Mucosa of rectum (tissue), 2 donors: ENCODE measurements around the gene PAEP.
"Not testable (repeated sequence)": the region's sequence is repeated elsewhere in the genome, so short reads cannot be mapped to it uniquely, and the experiment has no call there.

Experiments
- H3K27ac ChIP-seq, 2 donors: one replicate each; pipeline ENCODE4 v1.7.0; 2013; ENCODE audit warnings: inconsistent platforms in 2 of 2, low read depth in 2 of 2, low read length in 2 of 2
- H3K27me3 ChIP-seq, 2 donors: one replicate each; pipeline ENCODE4 v1.7.0; 2013; ENCODE audit warnings: low read length in 2 of 2; ENCODE audit not compliant: control insufficient read depth in 2 of 2, insufficient read depth in 2 of 2
- H3K36me3 ChIP-seq, 2 donors: one replicate each; pipeline ENCODE4 v1.7.0; 2013; ENCODE audit warnings: low read length in 2 of 2; ENCODE audit not compliant: control insufficient read depth in 2 of 2, insufficient read depth in 2 of 2
- H3K4me1 ChIP-seq, 2 donors: one replicate each; pipeline ENCODE4 v1.7.0; 2013; ENCODE audit warnings: low read length in 2 of 2, mild to moderate bottlenecking in 1 of 2; ENCODE audit not compliant: control insufficient read depth in 2 of 2, insufficient read depth in 2 of 2
- H3K4me3 ChIP-seq, 2 donors: one replicate each; pipeline ENCODE4 v1.7.0; 2013; ENCODE audit warnings: low read length in 2 of 2
- H3K9ac ChIP-seq, 2 donors: one replicate each; pipeline ENCODE4 v1.7.0; 2013; ENCODE audit warnings: low read length in 2 of 2, low read depth in 1 of 2, mild to moderate bottlenecking in 1 of 2
- H3K9me3 ChIP-seq, 2 donors: one replicate each; pipeline ENCODE4 v1.7.0; 2013; ENCODE audit warnings: low read length in 2 of 2; ENCODE audit not compliant: control insufficient read depth in 2 of 2
- donor health status: healthy.
- donor health status: Normal muscosa, but diverticular disease.

The PAEP gene

GRCh38 chr9:135526089-135526729 is 35.3 kb upstream of the PAEP start:
- Histone ChIP-seq H3K9ac (no peak overlapping the region), H3K36me3 (no peaks in the 10 kb centered on the region), H3K27ac (no peak overlapping the region), H3K4me1 (no peaks in the 10 kb centered on the region), H3K27me3 (peaks cover 0 to 3% of the 10 kb centered on the region in 2 donors), H3K4me3 (no peak overlapping the region), H3K9me3 (no peaks in the 10 kb centered on the region)

GRCh38 chr9:135526730-135527571 is 34.6 kb upstream of the PAEP start:
- no peak overlapping the region for H3K27ac ChIP-seq

DNA sequence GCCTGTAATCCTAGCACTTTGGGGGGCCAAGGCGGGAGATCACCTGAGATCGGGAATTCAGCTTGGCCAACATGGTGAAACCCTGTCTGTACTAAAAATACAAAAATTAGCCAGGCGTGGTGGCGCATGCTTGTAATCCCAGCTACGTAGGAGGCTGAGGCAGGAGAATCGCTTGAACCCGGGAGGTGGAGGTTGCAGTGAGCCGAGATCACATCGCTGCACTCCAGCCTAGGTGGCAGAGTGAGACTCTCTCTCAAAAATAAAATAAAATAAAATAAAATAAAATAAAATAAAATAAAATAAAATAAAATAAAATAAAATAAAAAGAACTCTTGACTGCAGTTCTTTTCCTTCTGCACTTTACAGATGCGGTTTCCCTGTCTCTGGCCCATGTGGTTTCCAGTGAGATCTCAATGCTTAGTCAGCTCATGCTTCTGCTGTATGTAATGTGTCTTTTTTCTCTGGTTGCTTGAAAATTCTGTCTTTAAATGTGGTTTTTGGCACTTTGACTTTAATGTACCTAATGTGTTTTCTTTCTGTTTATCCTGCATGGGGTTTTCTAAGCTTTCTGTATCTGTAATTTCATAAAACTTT is 32.6 kb upstream of the PAEP start:
- H3K9me3 ChIP-seq, H3K27me3 ChIP-seq, H3K36me3 ChIP-seq, H3K27ac ChIP-seq, H3K4me1 ChIP-seq, H3K4me3 ChIP-seq, H3K9ac ChIP-seq: not testable (repeated sequence)

More at GRCh38 chr9:135526730-135527571, 34.6 kb upstream of the PAEP start:
- no peaks in the 10 kb centered on the region for H3K36me3 ChIP-seq
- no peak overlapping the region for H3K4me3 ChIP-seq
- H3K9ac ChIP-seq = no peak overlapping the region
- H3K27me3 ChIP-seq = peaks cover 0 to 3% of the 10 kb centered on the region in 2 donors
- H3K4me1 ChIP-seq = no peaks in the 10 kb centered on the region
- H3K9me3 ChIP-seq = no peaks in the 10 kb centered on the region

DNA sequence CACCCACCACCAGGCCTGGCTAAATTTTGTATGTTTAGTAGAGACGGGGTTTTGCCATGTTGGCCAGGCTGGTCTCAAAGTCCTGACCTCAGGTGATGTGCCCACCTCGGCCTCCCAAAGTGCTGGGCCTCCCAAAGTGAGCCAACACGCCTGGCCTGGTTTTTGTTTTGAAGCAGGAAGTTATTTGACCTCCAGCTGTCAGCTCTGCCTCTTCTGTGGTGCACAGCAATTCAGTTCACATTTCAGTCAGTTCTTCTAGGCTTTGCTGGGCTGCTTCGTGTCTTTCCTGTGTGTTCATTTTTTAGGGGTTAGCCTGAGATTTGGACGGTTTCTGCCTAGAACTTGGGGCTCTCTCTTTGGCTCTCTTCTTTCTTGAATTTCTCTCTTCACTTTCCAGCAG is 31.4 kb upstream of the PAEP start:
- Histone ChIP-seq H3K9ac (no peak overlapping the region), H3K36me3 (no peaks in the 10 kb centered on the region), H3K4me1 (no peaks in the 10 kb centered on the region), H3K9me3 (no peaks in the 10 kb centered on the region), H3K4me3 (no peak overlapping the region), H3K27ac (no peak overlapping the region), H3K27me3 (peaks cover 3 to 5% of the 10 kb centered on the region in 2 donors)

GRCh38 chr9:135531096-135531495 is 30.5 kb upstream of the PAEP start:
- Histone ChIP-seq H3K4me1 (no peaks in the 10 kb centered on the region), H3K9ac (no peak overlapping the region), H3K4me3 (no peak overlapping the region), H3K36me3 (no peaks in the 10 kb centered on the region), H3K27me3 (peaks cover 3 to 5% of the 10 kb centered on the region in 2 donors), H3K9me3 (no peaks in the 10 kb centered on the region), H3K27ac (no peak overlapping the region)

DNA sequence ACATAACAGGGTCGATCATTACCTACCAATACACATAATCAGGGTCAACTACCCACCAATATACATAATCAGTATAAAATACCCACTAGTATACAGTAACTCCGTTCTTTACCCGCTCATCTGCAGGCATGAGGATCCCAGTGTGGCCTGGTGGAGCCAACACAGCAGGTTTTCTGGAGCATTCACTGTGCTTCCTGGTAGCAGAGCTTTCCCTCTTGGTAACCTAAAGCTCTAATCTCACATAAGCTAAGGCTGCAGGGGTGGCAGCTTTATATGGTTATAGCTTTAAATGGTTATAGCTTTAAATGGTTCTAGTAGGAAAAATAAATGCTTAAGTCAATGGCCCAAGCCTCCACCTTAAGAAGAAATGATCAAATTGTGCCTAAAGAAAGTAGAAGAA is 28.4 kb upstream of the PAEP start:
- no peak overlapping the region for H3K4me3 ChIP-seq
- H3K36me3 ChIP-seq = no peaks in the 10 kb centered on the region
- H3K27ac ChIP-seq = no peak overlapping the region
- H3K4me1 ChIP-seq = no peaks in the 10 kb centered on the region
- H3K27me3 ChIP-seq = peaks cover 3 to 5% of the 10 kb centered on the region in 2 donors
- no peaks in the 10 kb centered on the region for H3K9me3 ChIP-seq
- no peak overlapping the region for H3K9ac ChIP-seq

DNA sequence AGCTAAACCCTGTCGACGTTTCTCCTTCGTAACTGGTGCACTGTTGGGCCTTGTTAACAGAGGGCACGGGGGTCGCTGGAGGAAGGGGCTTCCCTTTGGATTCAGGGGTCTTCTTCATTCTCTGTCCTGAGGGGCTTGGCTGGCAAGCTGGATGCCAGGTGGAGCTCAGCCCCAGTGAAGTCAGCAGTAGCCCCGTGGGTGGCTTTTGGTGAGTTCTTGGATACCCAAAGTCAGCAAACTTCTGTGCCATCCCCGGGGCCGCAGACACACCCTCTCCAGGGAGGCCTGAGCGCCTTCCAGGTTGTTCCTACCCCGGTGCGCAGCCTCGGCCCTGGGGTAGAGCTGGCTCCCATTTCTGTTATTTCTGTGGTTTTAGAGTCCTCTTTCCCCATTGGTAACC is 27.9 kb upstream of the PAEP start:
- Histone ChIP-seq H3K9ac (no peak overlapping the region), H3K27ac (no peak overlapping the region), H3K27me3 (peaks cover 3 to 5% of the 10 kb centered on the region in 2 donors), H3K36me3 (no peaks in the 10 kb centered on the region), H3K4me1 (no peaks in the 10 kb centered on the region), H3K4me3 (no peak overlapping the region), H3K9me3 (no peaks in the 10 kb centered on the region)

GRCh38 chr9:135534192-135534711 is 27.3 kb upstream of the PAEP start:
- H3K9me3 ChIP-seq, H3K4me1 ChIP-seq, H3K36me3 ChIP-seq, H3K9ac ChIP-seq, H3K4me3 ChIP-seq, H3K27ac ChIP-seq, H3K27me3 ChIP-seq: not testable (repeated sequence)

DNA sequence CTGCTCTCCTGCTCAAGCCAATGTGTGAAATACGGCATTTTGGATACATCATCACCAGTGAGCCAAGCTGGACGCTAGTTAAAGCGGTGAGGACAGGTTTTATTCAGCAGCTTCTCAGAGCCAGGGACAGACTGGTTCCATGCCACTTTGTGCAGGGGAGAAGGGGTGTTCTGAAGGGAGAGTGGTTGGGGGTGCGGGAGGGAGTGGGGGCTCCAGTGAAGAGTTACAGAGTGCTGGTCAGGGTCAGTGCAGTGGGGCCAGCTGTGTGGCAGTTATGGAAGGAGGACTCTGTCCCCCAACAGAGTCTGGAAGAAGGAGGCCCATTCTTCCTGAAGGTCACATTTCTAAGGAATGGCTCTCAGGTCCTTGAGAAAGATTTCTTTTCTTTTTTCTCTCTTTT is 26.7 kb upstream of the PAEP start:
- not testable (repeated sequence) for H3K4me3 ChIP-seq, H3K36me3 ChIP-seq, H3K27me3 ChIP-seq, H3K9me3 ChIP-seq, H3K9ac ChIP-seq, H3K27ac ChIP-seq, H3K4me1 ChIP-seq

GRCh38 chr9:135535631-135536030 is 25.9 kb upstream of the PAEP start:
- not testable (repeated sequence) for H3K9ac ChIP-seq, H3K4me1 ChIP-seq, H3K27ac ChIP-seq, H3K36me3 ChIP-seq, H3K9me3 ChIP-seq, H3K4me3 ChIP-seq, H3K27me3 ChIP-seq
